SK-N-SH (cell line): ENCODE data around the gene C19orf67. TPM values are rescaled to one million over a fixed set of nuclear protein-coding genes. Genes with fewer than 3 reads are reported as not detected.

Source experiments
- CTCF ChIA-PET: fragments of 300-600, 350-600 bp; formaldehyde crosslinking; extraction: SDS; loops from one replicate; lab custom pipeline; 2021; lab: Yijun Ruan, JAX
- POLR2A ChIA-PET: fragments of 350-600 bp; sonication (Branson Sonifier 250); formaldehyde crosslinking; extraction: SDS; loops from one replicate; lab custom pipeline; 2020; ENCODE audit warnings: antibody characterized with exemption, inconsistent platforms; lab: Yijun Ruan, JAX
- DNase-seq: peaks from one replicate; pipeline ENCODE4 v3.0.0; 2012
- H2AFZ ChIP-seq: fragments of 200-600 bp; sonication (generic); 2 replicates; pipeline ENCODE4 v1.8.1; 2016; ENCODE audit warnings: antibody characterized with exemption, mild to moderate bottlenecking, low read depth
- H3F3A ChIP-seq: fragments of 200-600 bp; sonication (generic); replicated peaks from 2 replicates; pipeline ENCODE3; 2016; ENCODE audit warnings: antibody characterized with exemption, mild to moderate bottlenecking; ENCODE audit not compliant: insufficient read depth
- H3K27ac ChIP-seq, 2 experiments: fragments of 200-500 bp in 1 of 2; fragments of 200-600 bp in 1 of 2; sonication (Bioruptor generic) in 1 of 2; sonication (generic), shearing (Covaris generic) in 1 of 2; 2 replicates each; pipeline versions ENCODE4 v1.5.1 to v1.6.1; 2014 to 2016; ENCODE audit warnings: low read depth in 2 of 2, inconsistent platforms in 1 of 2, low read length in 1 of 2, mild to moderate bottlenecking in 1 of 2, mixed read lengths in 1 of 2
- H3K27me3 ChIP-seq: fragments of 200-600 bp; sonication (generic), shearing (Covaris generic); 2 replicates; pipeline ENCODE4 v1.6.1; 2016; ENCODE audit warnings: mixed run types; ENCODE audit not compliant: insufficient read depth
- H3K36me3 ChIP-seq, 2 experiments: fragments of 200-500 bp in 1 of 2; fragments of 200-600 bp in 1 of 2; sonication (Bioruptor generic) in 1 of 2; sonication (generic) in 1 of 2; replicated peaks in 1 of 2; 2 replicates each; pipeline versions ENCODE3 to v1.5.1; 2014 to 2016; ENCODE audit warnings: low read length in 1 of 2, mild to moderate bottlenecking in 1 of 2; ENCODE audit not compliant: insufficient read depth in 2 of 2, control insufficient read depth in 1 of 2
- H3K4me1 ChIP-seq, 2 experiments: fragments of 200-500 bp in 1 of 2; fragments of 200-600 bp in 1 of 2; sonication (Bioruptor generic) in 1 of 2; sonication (generic), shearing (Covaris generic) in 1 of 2; 2 replicates each; pipeline versions ENCODE4 v1.5.1 to v1.6.1; 2014 to 2016; ENCODE audit warnings: low read depth in 1 of 2, low read length in 1 of 2, mixed run types in 1 of 2; ENCODE audit not compliant: insufficient read depth in 2 of 2, control insufficient read depth in 1 of 2
- H3K4me2 ChIP-seq: fragments of 200-600 bp; sonication (generic), shearing (Covaris generic); 2 replicates; pipeline ENCODE4 v1.6.1; 2017; ENCODE audit warnings: mixed run types
- H3K4me3 ChIP-seq, 2 experiments: fragments of 200-500 bp in 1 of 2; fragments of 200-600 bp in 1 of 2; sonication (Bioruptor generic) in 1 of 2; sonication (generic), shearing (Covaris generic) in 1 of 2; 2 replicates each; pipeline versions ENCODE4 v1.5.1 to v1.8.1; 2014 to 2016; ENCODE audit warnings: low read depth in 2 of 2, inconsistent platforms in 1 of 2, low read length in 1 of 2, mild to moderate bottlenecking in 1 of 2, mixed read lengths in 1 of 2, moderate library complexity in 1 of 2
- H3K79me2 ChIP-seq: fragments of 200-600 bp; sonication (generic); 2 replicates; pipeline ENCODE4 v1.8.1; 2017; ENCODE audit warnings: mild to moderate bottlenecking; ENCODE audit not compliant: insufficient read depth
- H3K9ac ChIP-seq: fragments of 200-600 bp; sonication (generic); 2 replicates; pipeline ENCODE4 v1.6.1; 2017; ENCODE audit warnings: mixed run types
- H3K9me2 ChIP-seq: fragments of 200-600 bp; sonication (generic); 2 replicates; pipeline ENCODE4 v1.6.1; 2017; ENCODE audit warnings: mixed run types
- H3K9me3 ChIP-seq: fragments of 200-600 bp; sonication (generic); 2 replicates; pipeline ENCODE4 v1.6.1; 2017; ENCODE audit warnings: mixed run types, mild to moderate bottlenecking, moderate library complexity
- H4K20me1 ChIP-seq: fragments of 200-600 bp; sonication (generic); 2 replicates; pipeline ENCODE4 v1.6.1; 2017; ENCODE audit warnings: mild to moderate bottlenecking, mixed run types; ENCODE audit not compliant: insufficient read depth
- CHD2 ChIP-seq: fragments of 150-350 bp; IDR thresholded peaks from 2 replicates; pipeline ENCODE4 v1.6.1; 2018; ENCODE audit warnings: low read length; ENCODE audit not compliant: partially characterized antibody
- EZH2phosphoT487 ChIP-seq: fragments of 200-600 bp; sonication (generic); IDR thresholded peaks from 2 replicates; pipeline ENCODE4 v1.6.1; 2017; ENCODE audit warnings: low read depth, mixed run types, mild to moderate bottlenecking, antibody characterized with exemption, moderate library complexity, borderline replicate concordance
- FOXJ3 ChIP-seq: sonication (generic); formaldehyde crosslinking; IDR thresholded peaks from 2 replicates; pipeline ENCODE4 v1.5.1; 2020; ENCODE audit warnings: mild to moderate bottlenecking, missing genetic modification reagents
- FOXM1 ChIP-seq: IDR thresholded peaks from 2 replicates; pipeline ENCODE4 v1.4.0; 2012; ENCODE audit warnings: low read depth, mild to moderate bottlenecking
- GABPA ChIP-seq: IDR thresholded peaks from 2 replicates; pipeline ENCODE4 v1.4.0; 2012; ENCODE audit warnings: low read depth, mild to moderate bottlenecking
- GATA2 ChIP-seq: sonication (generic); formaldehyde crosslinking; IDR thresholded peaks from 2 replicates; pipeline ENCODE4 v1.5.0; 2020; ENCODE audit warnings: mild to moderate bottlenecking, missing genetic modification reagents
- JUND ChIP-seq: IDR thresholded peaks from 2 replicates; pipeline ENCODE4 v1.4.0; 2012
- MXI1 ChIP-seq: IDR thresholded peaks from 2 replicates; pipeline ENCODE4 v1.6.1; 2012; ENCODE audit warnings: mild to moderate bottlenecking, low read depth, low read length, improper control_type of control experiment
- PBX3 ChIP-seq: IDR thresholded peaks from 2 replicates; pipeline ENCODE4; 2012
- POLR2AphosphoS5 ChIP-seq: IDR thresholded peaks from 2 replicates; pipeline ENCODE4 v1.6.1; 2012; ENCODE audit warnings: low read depth, low read length
- RCOR1 ChIP-seq: fragments of 150-350 bp; IDR thresholded peaks from 2 replicates; pipeline ENCODE4 v1.6.1; 2017; ENCODE audit warnings: antibody characterized with exemption, low read length
- RFX5 ChIP-seq: IDR thresholded peaks from 2 replicates; pipeline ENCODE4 v1.6.1; 2012; ENCODE audit warnings: mild to moderate bottlenecking, improper control_type of control experiment, low read length
- RXRA ChIP-seq: IDR thresholded peaks from 2 replicates; pipeline ENCODE4 v1.4.0; 2012; ENCODE audit warnings: low read depth, mild to moderate bottlenecking, borderline replicate concordance
- SIN3A ChIP-seq: IDR thresholded peaks from 2 replicates; pipeline ENCODE4 v1.6.1; 2012; ENCODE audit warnings: low read depth, mild to moderate bottlenecking, low read length, moderate library complexity, borderline replicate concordance
- SMC3 ChIP-seq: IDR thresholded peaks from 2 replicates; pipeline ENCODE4 v1.6.1; 2012; ENCODE audit warnings: low read depth, low read length, improper control_type of control experiment
- TAF1 ChIP-seq: IDR thresholded peaks from 2 replicates; pipeline ENCODE4 v1.6.1; 2012; ENCODE audit warnings: low read depth, mild to moderate bottlenecking, low read length, moderate library complexity, borderline replicate concordance
- TCF12 ChIP-seq: IDR thresholded peaks from 2 replicates; pipeline ENCODE4 v1.4.0; 2012
- YY1 ChIP-seq: IDR thresholded peaks from 2 replicates; pipeline ENCODE4 v1.4.0; 2012; ENCODE audit warnings: low read depth, mild to moderate bottlenecking
- ZBTB33 ChIP-seq: IDR thresholded peaks from 2 replicates; pipeline ENCODE4 v1.4.0; 2012; ENCODE audit warnings: low read depth, borderline replicate concordance
- WGBS: methylation state at CpG from one replicate; pipeline ENCODE4 v1.1.6; 2017; ENCODE audit warnings: low lambda C conversion rate; 5-methylcytosine and 5-hydroxymethylcytosine counted together
- polyA plus RNA-seq, 3 experiments: library from polyadenylated mRNA; depleted of rRNA; stranded (reverse); fragments of >200 nt; gene quantifications; 2 replicates each; pipeline ENCODE4 v1.2.3, GENCODE V29; 2012
- TF ChIP-seq, protein P1 (sequence below): IDR thresholded peaks from 2 replicates; pipeline ENCODE4 v1.6.1; 2012; ENCODE audit warnings: mild to moderate bottlenecking, low read depth, low read length, moderate library complexity
- TF ChIP-seq, protein P2 (sequence below): IDR thresholded peaks from 2 replicates; pipeline ENCODE4 v1.4.0; 2012; ENCODE audit warnings: low read depth, borderline replicate concordance
- TF ChIP-seq, protein P3 (sequence below): IDR thresholded peaks from 2 replicates; pipeline ENCODE4 v1.4.0; 2012; ENCODE audit warnings: low read depth

The C19orf67 gene
- polyA plus RNA-seq, 1 of the 3 experiments (the other 2 are of a cell fraction) = not detected

GRCh38 chr19:14089412-14089661 lies 3.8 kb upstream of the C19orf67 start (continued):
- TF ChIP-seq, protein P1, sequence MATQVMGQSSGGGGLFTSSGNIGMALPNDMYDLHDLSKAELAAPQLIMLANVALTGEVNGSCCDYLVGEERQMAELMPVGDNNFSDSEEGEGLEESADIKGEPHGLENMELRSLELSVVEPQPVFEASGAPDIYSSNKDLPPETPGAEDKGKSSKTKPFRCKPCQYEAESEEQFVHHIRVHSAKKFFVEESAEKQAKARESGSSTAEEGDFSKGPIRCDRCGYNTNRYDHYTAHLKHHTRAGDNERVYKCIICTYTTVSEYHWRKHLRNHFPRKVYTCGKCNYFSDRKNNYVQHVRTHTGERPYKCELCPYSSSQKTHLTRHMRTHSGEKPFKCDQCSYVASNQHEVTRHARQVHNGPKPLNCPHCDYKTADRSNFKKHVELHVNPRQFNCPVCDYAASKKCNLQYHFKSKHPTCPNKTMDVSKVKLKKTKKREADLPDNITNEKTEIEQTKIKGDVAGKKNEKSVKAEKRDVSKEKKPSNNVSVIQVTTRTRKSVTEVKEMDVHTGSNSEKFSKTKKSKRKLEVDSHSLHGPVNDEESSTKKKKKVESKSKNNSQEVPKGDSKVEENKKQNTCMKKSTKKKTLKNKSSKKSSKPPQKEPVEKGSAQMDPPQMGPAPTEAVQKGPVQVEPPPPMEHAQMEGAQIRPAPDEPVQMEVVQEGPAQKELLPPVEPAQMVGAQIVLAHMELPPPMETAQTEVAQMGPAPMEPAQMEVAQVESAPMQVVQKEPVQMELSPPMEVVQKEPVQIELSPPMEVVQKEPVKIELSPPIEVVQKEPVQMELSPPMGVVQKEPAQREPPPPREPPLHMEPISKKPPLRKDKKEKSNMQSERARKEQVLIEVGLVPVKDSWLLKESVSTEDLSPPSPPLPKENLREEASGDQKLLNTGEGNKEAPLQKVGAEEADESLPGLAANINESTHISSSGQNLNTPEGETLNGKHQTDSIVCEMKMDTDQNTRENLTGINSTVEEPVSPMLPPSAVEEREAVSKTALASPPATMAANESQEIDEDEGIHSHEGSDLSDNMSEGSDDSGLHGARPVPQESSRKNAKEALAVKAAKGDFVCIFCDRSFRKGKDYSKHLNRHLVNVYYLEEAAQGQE = no peak
- no peak for TF ChIP-seq FOXM1
- TF ChIP-seq RFX5 = no peak
- no peak for TF ChIP-seq GATA2
- no peak for TF ChIP-seq TAF1
- no peak for TF ChIP-seq RCOR1
- TF ChIP-seq JUND = no peak
- no peak for TF ChIP-seq RXRA
- TF ChIP-seq SMC3 = no peak
- TF ChIP-seq TCF12 = no peak
- no peak for TF ChIP-seq PBX3

- Histone ChIP-seq H3K9me2 (no peaks in the 10 kb centered on the region), H3K4me1 (peaks cover 0 to 10% of the 10 kb centered on the region in 2 experiments; a peak in 1 of 4 replicates), H3K9me3 (peaks cover 8% of the 10 kb centered on the region; the same call in 1 of the 2 replicates), H3K4me2 (peak overlapping the region; percentile 71), H3K4me3 (peak overlapping the region; percentile 57 to 64), H3K9ac (no peak overlapping the region), H3F3A (peaks cover 21% of the 10 kb centered on the region), H3K27ac (no peak overlapping the region), H3K36me3 (peaks cover 16 to 18% of the 10 kb centered on the region in 2 experiments), H3K79me2 (no peaks in the 10 kb centered on the region; the same call in 1 of the 2 replicates), H2AFZ (no peak overlapping the region), H3K27me3 (no peaks in the 10 kb centered on the region), H4K20me1 (peaks cover 4% of the 10 kb centered on the region; the same call in 1 of the 2 replicates)
- ChIA-PET POLR2A (no interaction called here), CTCF (interaction anchor here (0.6 to 5.4 kb wide), 8 partner anchors 8 to 259 kb away, joined by 3 to 19 read pairs (median 8); partner anchors contain the start of genes ASF1B and MISP3)
- DNase-seq = no peak
- 89% methylated on average over 23 of the region's 30 CpGs for WGBS
- TF ChIP-seq, protein P2, sequence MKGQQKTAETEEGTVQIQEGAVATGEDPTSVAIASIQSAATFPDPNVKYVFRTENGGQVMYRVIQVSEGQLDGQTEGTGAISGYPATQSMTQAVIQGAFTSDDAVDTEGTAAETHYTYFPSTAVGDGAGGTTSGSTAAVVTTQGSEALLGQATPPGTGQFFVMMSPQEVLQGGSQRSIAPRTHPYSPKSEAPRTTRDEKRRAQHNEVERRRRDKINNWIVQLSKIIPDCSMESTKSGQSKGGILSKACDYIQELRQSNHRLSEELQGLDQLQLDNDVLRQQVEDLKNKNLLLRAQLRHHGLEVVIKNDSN = no peak
- TF ChIP-seq POLR2AphosphoS5 = no peak
- no peak for TF ChIP-seq EZH2phosphoT487
- no peak for TF ChIP-seq SIN3A
- TF ChIP-seq ZBTB33 = no peak
- TF ChIP-seq MXI1 = no peak
- no peak for TF ChIP-seq YY1
- no peak for TF ChIP-seq FOXJ3 (CRISPR knock-in tag)
- no peak for TF ChIP-seq FOXM1
- TF ChIP-seq GABPA = no peak
- no peak for TF ChIP-seq CHD2
- TF ChIP-seq, protein P3, sequence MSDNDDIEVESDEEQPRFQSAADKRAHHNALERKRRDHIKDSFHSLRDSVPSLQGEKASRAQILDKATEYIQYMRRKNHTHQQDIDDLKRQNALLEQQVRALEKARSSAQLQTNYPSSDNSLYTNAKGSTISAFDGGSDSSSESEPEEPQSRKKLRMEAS = no peak
These were observed 3.2 kb upstream of the C19orf67 start for GRCh38 chr19:14088634-14089411.
